Bronchial epithelial cell (primary cell): ENCODE data around the gene GALNT6. TPM values are rescaled to one million over a fixed set of nuclear protein-coding genes. Genes with fewer than 3 reads are reported as not detected.

Experiments used
- DNase-seq: peaks from one replicate; pipeline ENCODE4 v3.0.0-alpha.2; 2010; ENCODE audit warnings: low read depth
- FAIRE-seq: peaks from 2 replicates; lab custom pipeline; 2011; peaks lifted over from hg19 to GRCh38; lab: Jason Lieb, UNC
- H3K27me3 ChIP-seq: 2 replicates; pipeline ENCODE4 v1.5.1; 2011; ENCODE audit warnings: low read length; ENCODE audit not compliant: control insufficient read depth, insufficient read depth
- H3K36me3 ChIP-seq: 2 replicates; pipeline ENCODE4 v1.5.1; 2011; ENCODE audit warnings: low read length; ENCODE audit not compliant: control insufficient read depth, insufficient read depth
- H3K4me3 ChIP-seq: 2 replicates; pipeline ENCODE4 v1.5.1; 2011; ENCODE audit warnings: mild to moderate bottlenecking, low read depth, low read length, control low read depth
- total RNA-seq: library from RNA; depleted of rRNA; stranded (reverse); fragments of >200 nt; gene quantifications from 2 replicates; pipeline ENCODE4 v1.2.1, GENCODE V29; 2014
- TF ChIP-seq, protein P1 (sequence below): IDR thresholded peaks from 2 replicates; pipeline ENCODE4 v1.5.1; 2011; ENCODE audit warnings: mild to moderate bottlenecking, moderate library complexity, low read length, control low read depth, inconsistent platforms; ENCODE audit not compliant: insufficient read depth, severe bottlenecking

The GALNT6 gene
- total RNA-seq, 1 donor from 2014 or later: 14.0 TPM

GRCh38 chr12:51365276-51365675, 25.9 kb downstream of the GALNT6 start:
- peaks cover 20% of the 10 kb centered on the region for H3K36me3 ChIP-seq
- no peak overlapping the region for H3K4me3 ChIP-seq
- TF ChIP-seq, protein P1, sequence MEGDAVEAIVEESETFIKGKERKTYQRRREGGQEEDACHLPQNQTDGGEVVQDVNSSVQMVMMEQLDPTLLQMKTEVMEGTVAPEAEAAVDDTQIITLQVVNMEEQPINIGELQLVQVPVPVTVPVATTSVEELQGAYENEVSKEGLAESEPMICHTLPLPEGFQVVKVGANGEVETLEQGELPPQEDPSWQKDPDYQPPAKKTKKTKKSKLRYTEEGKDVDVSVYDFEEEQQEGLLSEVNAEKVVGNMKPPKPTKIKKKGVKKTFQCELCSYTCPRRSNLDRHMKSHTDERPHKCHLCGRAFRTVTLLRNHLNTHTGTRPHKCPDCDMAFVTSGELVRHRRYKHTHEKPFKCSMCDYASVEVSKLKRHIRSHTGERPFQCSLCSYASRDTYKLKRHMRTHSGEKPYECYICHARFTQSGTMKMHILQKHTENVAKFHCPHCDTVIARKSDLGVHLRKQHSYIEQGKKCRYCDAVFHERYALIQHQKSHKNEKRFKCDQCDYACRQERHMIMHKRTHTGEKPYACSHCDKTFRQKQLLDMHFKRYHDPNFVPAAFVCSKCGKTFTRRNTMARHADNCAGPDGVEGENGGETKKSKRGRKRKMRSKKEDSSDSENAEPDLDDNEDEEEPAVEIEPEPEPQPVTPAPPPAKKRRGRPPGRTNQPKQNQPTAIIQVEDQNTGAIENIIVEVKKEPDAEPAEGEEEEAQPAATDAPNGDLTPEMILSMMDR: no peak
- FAIRE-seq (no peak), DNase-seq (no peak)
- H3K27me3 ChIP-seq: no peaks in the 10 kb centered on the region

DNA sequence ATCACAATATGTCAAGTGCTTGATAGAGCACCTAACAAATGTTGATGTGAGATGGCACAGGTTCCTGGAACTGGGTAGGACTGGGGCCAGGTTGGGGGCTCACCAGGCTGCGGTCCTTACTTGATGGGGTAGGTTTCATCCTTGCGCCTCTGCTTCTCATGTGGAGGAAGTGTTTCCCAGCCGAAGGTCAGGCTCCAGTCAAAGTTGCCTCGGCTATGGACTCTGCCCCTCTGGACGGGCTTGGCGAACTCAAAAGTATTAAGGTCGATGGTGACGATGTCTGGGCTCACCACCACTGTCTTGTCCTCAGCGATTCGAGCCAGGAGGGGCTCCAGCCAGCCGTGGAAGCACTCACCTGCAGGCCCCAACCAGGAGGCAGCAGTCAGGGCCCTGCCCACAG, 27.2 kb downstream of the GALNT6 start:
- no peak overlapping the region for H3K4me3 ChIP-seq
- peaks cover 29% of the 10 kb centered on the region for H3K36me3 ChIP-seq
- no peak for FAIRE-seq
- TF ChIP-seq, protein P1: no peak
- no peak for DNase-seq
- no peaks in the 10 kb centered on the region for H3K27me3 ChIP-seq

GRCh38 chr12:51362747-51363342, 28.4 kb downstream of the GALNT6 start:
- TF ChIP-seq, protein P1: no peak
- no peaks in the 10 kb centered on the region for H3K27me3 ChIP-seq
- FAIRE-seq (peak; percentile 32), DNase-seq (no peak)
- peaks cover 28% of the 10 kb centered on the region for H3K36me3 ChIP-seq
- H3K4me3 ChIP-seq: no peak overlapping the region

DNA sequence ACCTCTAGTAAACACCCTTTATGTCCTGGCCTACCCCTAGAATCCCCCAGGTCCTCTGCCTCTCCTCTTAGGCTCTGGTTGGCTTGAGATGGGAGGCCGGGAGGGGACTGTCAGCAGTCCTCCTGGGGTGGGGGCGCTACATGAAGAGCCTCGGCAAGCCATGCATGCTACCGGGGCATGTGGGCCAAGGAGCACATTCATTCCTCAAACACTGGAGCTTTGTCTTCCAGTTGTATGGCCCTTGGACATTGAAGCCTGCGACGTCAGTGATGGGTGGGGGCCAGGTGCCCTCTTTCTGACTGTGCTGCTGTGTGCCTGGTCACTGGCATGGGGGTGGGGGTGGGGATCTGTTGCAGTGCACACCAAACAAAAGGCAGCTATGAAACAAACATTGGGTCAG, 28.9 kb downstream of the GALNT6 start:
- Histone ChIP-seq H3K4me3 (no peak overlapping the region), H3K27me3 (no peaks in the 10 kb centered on the region), H3K36me3 (peaks cover 30% of the 10 kb centered on the region)
- TF ChIP-seq, protein P1: no peak
- FAIRE-seq (no peak), DNase-seq (no peak)

- H3K27me3 ChIP-seq: no peaks in the 10 kb centered on the region
- peaks cover 34% of the 10 kb centered on the region for H3K36me3 ChIP-seq
- H3K4me3 ChIP-seq: no peak overlapping the region
- TF ChIP-seq, protein P1: no peak
- FAIRE-seq (no peak), DNase-seq (no peak)
Observed at GRCh38 chr12:51361161-51362016, 29.8 kb downstream of the GALNT6 start.
